ENCODE data around the gene SORCS1. TPM values are rescaled to one million over a fixed set of nuclear protein-coding genes. Genes with fewer than 3 reads are reported as not detected.

SORCS1 gene
- polyA plus RNA-seq, 1 donor (not counting 4 experiments of a cell fraction or from before 2014, with no cell fraction given) = not detected

DNA sequence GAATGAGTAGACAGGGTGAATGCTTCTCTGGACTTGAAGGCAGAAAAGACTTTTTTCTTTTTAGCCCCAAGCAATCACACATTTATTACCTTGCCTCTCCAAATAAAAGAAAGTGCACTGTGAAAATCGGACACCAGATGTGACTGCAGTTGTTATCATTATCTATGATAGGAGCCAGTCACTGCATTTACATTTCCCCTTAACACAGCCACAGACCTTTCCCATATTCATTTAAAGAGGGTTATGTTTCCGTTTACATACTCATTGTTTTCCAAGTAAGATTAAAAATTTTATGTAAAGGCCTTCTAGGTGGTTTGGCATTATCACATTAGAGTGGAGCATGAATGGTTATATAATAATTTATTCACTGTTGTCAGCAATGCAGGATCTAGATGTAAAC lies 586.8 kb downstream of the SORCS1 start:
- H2AFZ ChIP-seq (ENCODE audit: control insufficient read depth, low read length) = peak overlapping the region; percentile 40
- no peaks in the 10 kb centered on the region for H3K9me1 ChIP-seq (ENCODE audit: control insufficient read depth, extremely low read depth, insufficient read depth, low read length)
- H3K27me3 ChIP-seq (ENCODE audit: control insufficient read depth, extremely low read depth, insufficient read depth, low read length) = no peaks in the 10 kb centered on the region
- H3K36me3 ChIP-seq (ENCODE audit: control insufficient read depth in 2 of 2, extremely low read depth in 1 of 2, insufficient read depth in 2 of 2, low read length in 2 of 2) = no peaks in the 10 kb centered on the region
- no peak for FAIRE-seq
- H4K20me1 ChIP-seq (ENCODE audit: control insufficient read depth, extremely low read depth, insufficient read depth, low read length) = no peaks in the 10 kb centered on the region
- peak overlapping the region; percentile 54 for H3K27ac ChIP-seq (ENCODE audit: control insufficient read depth, insufficient read depth, low read length)
- dilution Hi-C loops (cut with MboI; ENCODE audit: extremely low pct_ligation_motif_present, low sequenced_read_pairs) = no loop called here
- no peaks in the 10 kb centered on the region for H3K79me2 ChIP-seq (ENCODE audit: control insufficient read depth, insufficient read depth, low read length)
- H3K9ac ChIP-seq (ENCODE audit: control insufficient read depth, extremely low read depth, insufficient read depth, low read length) = peak overlapping the region; percentile 29
- DNase-seq (ENCODE audit: low read depth, low spot score) = no peak
- no peak for TF ChIP-seq EZH2 (IDR thresholded peaks at IDR 0.05; ENCODE audit: low read length)
- TF ChIP-seq, protein P1, sequence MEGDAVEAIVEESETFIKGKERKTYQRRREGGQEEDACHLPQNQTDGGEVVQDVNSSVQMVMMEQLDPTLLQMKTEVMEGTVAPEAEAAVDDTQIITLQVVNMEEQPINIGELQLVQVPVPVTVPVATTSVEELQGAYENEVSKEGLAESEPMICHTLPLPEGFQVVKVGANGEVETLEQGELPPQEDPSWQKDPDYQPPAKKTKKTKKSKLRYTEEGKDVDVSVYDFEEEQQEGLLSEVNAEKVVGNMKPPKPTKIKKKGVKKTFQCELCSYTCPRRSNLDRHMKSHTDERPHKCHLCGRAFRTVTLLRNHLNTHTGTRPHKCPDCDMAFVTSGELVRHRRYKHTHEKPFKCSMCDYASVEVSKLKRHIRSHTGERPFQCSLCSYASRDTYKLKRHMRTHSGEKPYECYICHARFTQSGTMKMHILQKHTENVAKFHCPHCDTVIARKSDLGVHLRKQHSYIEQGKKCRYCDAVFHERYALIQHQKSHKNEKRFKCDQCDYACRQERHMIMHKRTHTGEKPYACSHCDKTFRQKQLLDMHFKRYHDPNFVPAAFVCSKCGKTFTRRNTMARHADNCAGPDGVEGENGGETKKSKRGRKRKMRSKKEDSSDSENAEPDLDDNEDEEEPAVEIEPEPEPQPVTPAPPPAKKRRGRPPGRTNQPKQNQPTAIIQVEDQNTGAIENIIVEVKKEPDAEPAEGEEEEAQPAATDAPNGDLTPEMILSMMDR (optimal IDR thresholded peaks at IDR 0.05 in 1 of 3, IDR thresholded peaks at IDR 0.05 in 1 of 3, conservative IDR thresholded peaks at IDR 0.05 in 1 of 3; ENCODE audit: extremely low read depth in 1 of 3, insufficient read depth in 2 of 3, low read length in 3 of 3) = no peak
- H3K4me2 ChIP-seq (ENCODE audit: control insufficient read depth, extremely low read depth, insufficient read depth, low read depth, low read length) = peak overlapping the region; percentile 58
- no peaks in the 10 kb centered on the region for H3K9me3 ChIP-seq (ENCODE audit: control insufficient read depth, low read depth, low read length)
- no peak overlapping the region for H3K4me3 ChIP-seq (ENCODE audit: control insufficient read depth in 2 of 3, extremely low read depth in 1 of 3, insufficient read depth in 2 of 3, low read depth in 1 of 3, low read length in 3 of 3)
- peaks cover 12% of the 10 kb centered on the region for H3K4me1 ChIP-seq (ENCODE audit: control insufficient read depth, extremely low read depth, insufficient read depth, low read length)

DNA sequence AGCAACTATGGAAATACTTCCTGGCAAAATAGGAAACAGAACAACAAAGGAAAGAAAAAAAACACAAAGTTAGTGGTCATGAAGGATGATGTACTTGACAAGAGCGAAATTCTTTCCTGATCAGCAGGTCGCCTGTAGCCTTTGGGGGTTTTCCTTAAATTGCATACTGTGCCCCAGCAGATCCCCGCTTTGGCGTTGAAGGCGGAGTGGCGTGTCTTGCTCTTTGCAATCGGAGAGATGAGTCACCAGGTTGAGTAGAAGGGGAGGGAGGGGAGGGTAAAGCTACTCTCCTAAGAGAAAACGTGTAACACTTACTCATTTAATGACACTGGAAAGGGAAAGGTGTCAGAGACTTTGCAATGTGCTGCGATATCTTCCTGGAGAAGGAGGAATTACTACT lies 587.2 kb downstream of the SORCS1 start:
- no peaks in the 10 kb centered on the region for H3K36me3 ChIP-seq (ENCODE audit: control insufficient read depth in 2 of 2, extremely low read depth in 1 of 2, insufficient read depth in 2 of 2, low read length in 2 of 2)
- peak overlapping the region; percentile 40 for H2AFZ ChIP-seq (ENCODE audit: control insufficient read depth, low read length)
- FAIRE-seq (no peak), DNase-seq (ENCODE audit: low read depth, low spot score) (peak; percentile 48)
- H3K27me3 ChIP-seq (ENCODE audit: control insufficient read depth, extremely low read depth, insufficient read depth, low read length) = no peaks in the 10 kb centered on the region
- no peaks in the 10 kb centered on the region for H3K9me3 ChIP-seq (ENCODE audit: control insufficient read depth, low read depth, low read length)
- peak overlapping the region; percentile 54 for H3K27ac ChIP-seq (ENCODE audit: control insufficient read depth, insufficient read depth, low read length)
- no peaks in the 10 kb centered on the region for H3K9me1 ChIP-seq (ENCODE audit: control insufficient read depth, extremely low read depth, insufficient read depth, low read length)
- peak overlapping the region; percentile 29 for H3K9ac ChIP-seq (ENCODE audit: control insufficient read depth, extremely low read depth, insufficient read depth, low read length)
- no peak overlapping the region for H3K4me3 ChIP-seq (ENCODE audit: control insufficient read depth in 2 of 3, extremely low read depth in 1 of 3, insufficient read depth in 2 of 3, low read depth in 1 of 3, low read length in 3 of 3)
- no peak for TF ChIP-seq EZH2 (IDR thresholded peaks at IDR 0.05; ENCODE audit: low read length)
- TF ChIP-seq, protein P1 (optimal IDR thresholded peaks at IDR 0.05 in 1 of 3, IDR thresholded peaks at IDR 0.05 in 1 of 3, conservative IDR thresholded peaks at IDR 0.05 in 1 of 3; ENCODE audit: extremely low read depth in 1 of 3, insufficient read depth in 2 of 3, low read length in 3 of 3) = no peak
- peak overlapping the region; percentile 58 for H3K4me2 ChIP-seq (ENCODE audit: control insufficient read depth, extremely low read depth, insufficient read depth, low read depth, low read length)
- H3K4me1 ChIP-seq (ENCODE audit: control insufficient read depth, extremely low read depth, insufficient read depth, low read length) = peaks cover 12% of the 10 kb centered on the region
- H4K20me1 ChIP-seq (ENCODE audit: control insufficient read depth, extremely low read depth, insufficient read depth, low read length) = no peaks in the 10 kb centered on the region
- no peaks in the 10 kb centered on the region for H3K79me2 ChIP-seq (ENCODE audit: control insufficient read depth, insufficient read depth, low read length)
- dilution Hi-C loops (cut with MboI; ENCODE audit: extremely low pct_ligation_motif_present, low sequenced_read_pairs) = no loop called here

Measured in keratinocyte (primary cell).